ENCODE data around the gene TMX3.

TMX3 gene, protein sequence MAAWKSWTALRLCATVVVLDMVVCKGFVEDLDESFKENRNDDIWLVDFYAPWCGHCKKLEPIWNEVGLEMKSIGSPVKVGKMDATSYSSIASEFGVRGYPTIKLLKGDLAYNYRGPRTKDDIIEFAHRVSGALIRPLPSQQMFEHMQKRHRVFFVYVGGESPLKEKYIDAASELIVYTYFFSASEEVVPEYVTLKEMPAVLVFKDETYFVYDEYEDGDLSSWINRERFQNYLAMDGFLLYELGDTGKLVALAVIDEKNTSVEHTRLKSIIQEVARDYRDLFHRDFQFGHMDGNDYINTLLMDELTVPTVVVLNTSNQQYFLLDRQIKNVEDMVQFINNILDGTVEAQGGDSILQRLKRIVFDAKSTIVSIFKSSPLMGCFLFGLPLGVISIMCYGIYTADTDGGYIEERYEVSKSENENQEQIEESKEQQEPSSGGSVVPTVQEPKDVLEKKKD

DNA sequence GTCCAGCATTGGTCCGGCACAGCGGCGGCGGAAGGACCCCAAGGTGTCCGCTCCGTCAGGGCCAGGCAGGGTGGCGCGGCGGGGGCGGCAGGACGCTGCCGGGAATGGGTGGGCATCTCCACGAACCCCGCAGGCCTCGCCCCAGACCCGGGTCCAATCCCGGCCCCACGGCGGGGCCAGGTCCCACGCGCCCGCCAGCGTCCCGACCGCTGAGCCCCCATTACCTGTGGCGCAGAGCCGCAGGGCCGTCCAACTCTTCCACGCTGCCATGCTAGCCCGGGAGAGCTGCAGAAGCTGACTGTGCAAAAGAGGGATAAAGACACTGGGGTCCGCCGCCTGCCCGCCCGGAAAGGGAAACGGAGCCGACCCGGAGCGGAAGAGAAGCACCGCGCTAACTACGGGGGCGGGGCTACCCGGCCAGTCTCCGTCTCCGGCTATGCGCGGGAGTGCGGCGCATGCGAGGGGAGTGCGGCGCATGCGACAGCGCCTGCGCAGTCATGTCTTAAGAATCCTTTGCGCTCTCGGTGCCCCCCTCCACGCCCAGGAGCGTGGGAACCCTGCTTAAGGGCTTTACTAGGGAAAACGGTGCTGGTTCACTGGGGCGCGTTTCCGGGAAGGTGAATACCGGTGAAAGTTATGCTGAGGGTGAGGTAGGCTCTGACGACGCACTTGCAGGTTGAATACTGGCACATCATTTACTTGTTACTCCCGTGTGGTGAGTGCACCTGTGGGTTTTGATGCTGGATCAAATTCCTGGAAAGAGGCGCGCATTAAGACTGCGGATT lies at the start of gene TMX3:
TMX3 (minus strand) TSS at position 397 of the 785 bp plus-strand sequence; CDS start at position 270, 127 bp downstream.
- peak; percentile 84 to 87 for DNase-seq (ENCODE audit: low read depth in 2 of 2)

DNA sequence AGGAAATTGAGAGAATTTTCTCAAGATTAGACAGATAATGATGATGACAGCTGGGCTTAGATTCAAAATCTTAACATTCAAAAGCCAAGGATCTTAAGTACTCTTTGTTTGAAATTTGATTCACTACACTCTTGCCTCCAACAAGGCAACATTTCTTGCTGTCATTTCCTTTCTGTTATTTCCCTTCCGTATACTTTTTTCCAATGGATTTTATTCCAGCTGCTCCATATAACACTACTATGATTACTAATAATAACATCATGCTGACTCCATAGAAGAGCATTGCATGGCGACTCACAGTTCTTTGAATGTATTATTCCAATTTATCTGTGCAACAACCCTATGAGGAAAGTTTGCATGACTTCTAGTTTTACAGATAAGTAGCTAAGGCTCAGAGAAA lies 49.1 kb upstream of the TMX3 start:
- DNase-seq (ENCODE audit: low read depth in 2 of 2), result no peak

DNA sequence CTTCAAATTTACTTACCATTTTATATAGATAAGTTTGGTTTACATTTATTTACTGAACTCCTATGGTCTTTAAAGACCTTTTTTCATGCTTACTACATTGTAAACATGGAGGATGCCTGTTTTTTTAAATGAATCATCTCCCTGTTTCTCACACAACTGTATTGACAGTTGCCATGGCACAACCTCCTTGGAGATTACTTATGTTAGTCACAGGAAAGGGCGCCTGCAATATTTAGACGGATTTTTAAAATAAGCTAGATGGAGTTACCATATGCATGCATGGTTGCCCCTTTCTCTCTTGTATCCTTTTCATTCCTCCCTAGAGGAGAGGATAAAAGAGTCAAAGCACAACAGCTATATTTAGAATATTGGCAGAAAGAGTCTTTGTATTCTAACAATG lies 48.2 kb upstream of the TMX3 start:
- no peak for DNase-seq (ENCODE audit: low read depth in 2 of 2)

DNA sequence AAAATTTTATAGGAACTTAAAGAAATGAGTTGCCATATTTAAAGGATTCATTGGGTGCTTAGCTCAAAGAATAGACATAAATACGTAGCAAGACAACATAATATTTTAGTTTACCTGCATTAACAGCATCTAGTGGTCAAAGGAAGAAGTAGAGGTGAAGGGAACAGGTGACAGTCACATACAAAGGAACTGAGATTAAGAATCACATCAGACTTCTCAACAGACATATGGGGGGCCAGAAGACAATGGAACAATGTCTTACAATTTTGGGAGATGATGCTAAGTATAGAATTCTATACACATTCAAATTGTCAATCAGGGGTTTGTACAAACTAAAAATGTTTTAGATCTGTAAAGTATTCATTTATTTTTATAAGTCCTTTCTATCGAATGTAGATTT lies 44.4 kb upstream of the TMX3 start:
- no peak for DNase-seq (ENCODE audit: low read depth in 2 of 2)

DNA sequence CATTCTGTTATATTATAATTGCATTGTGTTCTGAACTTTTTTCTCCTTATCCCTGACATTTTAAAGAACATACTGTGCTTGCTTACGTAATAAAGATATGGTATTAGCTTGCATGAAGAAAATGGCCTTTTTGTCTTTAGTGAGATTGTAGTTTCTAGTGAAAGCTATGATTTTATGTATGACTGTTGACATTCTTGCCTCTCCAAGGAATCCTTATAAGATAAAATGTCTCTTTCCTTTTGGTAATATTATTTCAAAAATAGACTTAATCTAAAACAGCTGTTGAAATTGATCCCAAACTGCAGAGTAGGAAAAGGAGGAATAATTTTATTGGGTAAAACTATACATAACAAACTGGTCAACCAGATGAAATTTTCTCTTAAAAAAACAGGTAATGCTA lies 42.2 kb upstream of the TMX3 start:
- DNase-seq (ENCODE audit: low read depth in 2 of 2), result no peak

DNA sequence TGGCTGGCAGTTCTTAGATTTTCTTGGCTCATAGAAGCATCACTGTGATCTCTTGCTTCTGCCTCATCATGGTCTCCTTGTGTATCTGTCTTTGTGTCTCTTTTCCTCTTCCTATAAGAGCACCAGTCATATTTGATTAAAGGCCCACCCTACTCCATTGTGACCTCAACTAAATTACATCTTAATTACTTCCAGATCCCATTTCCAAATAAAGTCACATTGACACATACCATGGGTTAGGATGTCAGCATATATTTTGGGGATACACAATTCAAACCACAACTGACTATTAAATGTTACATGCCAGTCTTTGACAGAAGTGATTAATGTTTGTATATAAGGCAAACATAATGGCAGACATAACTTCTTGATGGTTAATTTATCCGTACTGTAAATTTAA lies 27.3 kb upstream of the TMX3 start:
- DNase-seq (ENCODE audit: low read depth in 2 of 2), result no peak

DNA sequence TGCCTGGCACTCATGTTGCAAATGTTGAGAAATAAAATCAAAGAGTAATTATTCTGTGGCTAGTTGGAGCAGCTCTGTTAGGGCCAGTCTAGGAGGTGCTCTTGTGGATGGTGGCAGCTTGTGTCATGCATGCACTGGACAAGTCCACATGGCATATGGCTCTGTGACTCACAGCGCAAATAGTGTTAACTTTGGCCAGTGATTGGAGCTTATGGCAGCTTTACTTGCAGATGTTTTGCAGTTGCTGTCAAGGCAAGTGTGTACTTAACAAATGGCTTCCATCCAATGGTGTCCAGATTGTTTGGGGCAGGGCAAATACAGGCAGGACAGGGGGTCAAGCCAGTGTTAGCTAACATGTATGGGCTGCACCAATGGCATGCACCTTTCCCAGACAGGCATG lies 26.1 kb upstream of the TMX3 start:
- no peak for DNase-seq (ENCODE audit: low read depth in 2 of 2)

DNA sequence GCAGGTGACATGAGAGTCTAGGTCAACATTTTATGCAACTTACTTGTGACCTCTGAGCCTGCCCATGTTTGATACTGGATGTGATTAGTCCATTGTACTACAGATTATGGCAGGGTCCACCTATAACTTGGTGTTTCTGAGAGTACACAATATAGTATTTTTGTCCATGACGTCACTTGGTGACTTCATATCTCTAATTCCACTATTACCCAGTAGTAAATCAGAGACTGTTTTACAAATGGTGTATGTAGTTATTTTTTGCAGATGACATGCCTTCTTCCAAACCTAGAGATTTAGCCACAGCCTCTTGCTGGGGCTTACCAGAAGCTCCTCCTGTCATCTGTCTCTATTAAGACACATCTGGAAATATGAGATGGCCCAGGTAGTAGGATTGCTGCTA lies 24.6 kb upstream of the TMX3 start:
- no peak for DNase-seq (ENCODE audit: low read depth in 2 of 2)

DNA sequence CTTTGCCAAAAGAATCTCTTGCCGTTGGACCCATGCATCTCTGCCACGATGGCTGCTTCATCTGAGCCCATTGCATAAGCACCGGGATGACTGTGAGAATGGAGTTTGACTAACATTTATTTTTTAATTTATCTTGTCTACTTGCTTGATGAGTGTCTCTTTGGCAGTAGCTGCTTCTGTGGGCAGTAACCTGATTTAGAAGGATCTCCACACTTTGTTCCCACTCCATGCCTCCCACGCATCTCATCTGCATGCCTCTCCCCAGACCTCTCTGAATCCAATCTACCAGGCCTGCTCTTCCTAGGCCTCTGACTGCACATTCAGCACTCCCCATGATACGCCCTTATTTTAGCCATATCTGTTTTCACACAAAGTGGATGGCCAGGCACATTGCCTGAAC lies 23.7 kb upstream of the TMX3 start:
- DNase-seq (ENCODE audit: low read depth in 2 of 2), result no peak

DNA sequence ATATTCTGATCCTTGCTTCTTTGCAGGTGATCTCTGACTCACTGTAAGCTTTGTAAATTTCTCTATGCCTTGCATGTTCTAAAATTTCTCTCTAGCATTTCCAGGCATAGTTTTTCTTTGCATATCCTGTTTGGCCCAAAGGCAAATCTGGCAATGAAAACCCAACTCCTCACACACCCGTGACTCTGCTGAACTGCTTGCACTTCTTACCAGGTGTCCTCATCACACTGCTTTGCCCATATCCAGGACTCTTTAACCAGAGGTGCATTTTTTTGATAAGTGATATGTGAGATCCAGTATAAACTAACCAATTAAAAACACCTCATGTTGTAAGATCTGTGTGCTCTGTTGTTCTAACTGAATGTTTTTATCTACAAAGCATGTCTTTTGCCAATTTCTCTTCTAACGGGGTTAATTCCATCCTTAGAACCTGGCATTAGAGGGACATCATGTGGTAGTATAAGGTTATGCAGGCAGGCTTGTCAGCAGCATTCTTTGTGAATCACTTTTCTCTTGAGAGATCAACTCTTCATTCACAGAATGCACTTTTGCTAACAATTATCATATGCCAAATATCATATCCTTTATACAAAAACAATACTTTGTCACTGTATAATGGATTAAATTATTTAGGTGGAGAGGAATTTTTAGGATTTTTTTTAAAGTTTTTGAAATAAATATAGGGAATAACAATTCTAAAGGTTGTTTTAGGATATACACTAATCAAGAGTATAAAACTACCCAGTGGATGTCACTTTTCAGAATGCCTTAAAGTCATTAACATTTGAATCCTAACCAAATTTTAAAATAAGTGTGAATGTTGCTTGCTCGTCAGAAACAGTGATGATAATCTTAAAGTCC lies 20.8 kb upstream of the TMX3 start:
- DNase-seq (ENCODE audit: low read depth in 2 of 2), result no peak

DNA sequence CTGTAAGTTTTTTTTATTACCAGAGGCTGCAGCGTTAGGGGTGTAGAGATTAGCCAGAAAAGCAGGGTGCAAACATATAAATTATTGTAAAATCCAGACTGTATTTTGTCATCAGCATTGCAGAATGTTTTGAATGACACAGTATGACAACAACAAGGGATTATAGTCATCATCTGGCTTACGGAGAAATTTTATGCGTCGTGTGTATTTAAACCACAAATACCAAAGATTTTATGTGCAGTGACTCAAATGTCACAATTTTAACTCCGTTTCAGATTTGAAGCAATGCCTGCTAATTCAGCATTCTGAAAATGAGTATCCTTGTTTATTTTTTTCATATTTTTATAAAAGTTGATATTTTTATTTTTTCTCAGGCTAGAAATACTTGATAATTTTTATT lies 19.4 kb upstream of the TMX3 start:
- DNase-seq (ENCODE audit: low read depth in 2 of 2), result no peak

DNA sequence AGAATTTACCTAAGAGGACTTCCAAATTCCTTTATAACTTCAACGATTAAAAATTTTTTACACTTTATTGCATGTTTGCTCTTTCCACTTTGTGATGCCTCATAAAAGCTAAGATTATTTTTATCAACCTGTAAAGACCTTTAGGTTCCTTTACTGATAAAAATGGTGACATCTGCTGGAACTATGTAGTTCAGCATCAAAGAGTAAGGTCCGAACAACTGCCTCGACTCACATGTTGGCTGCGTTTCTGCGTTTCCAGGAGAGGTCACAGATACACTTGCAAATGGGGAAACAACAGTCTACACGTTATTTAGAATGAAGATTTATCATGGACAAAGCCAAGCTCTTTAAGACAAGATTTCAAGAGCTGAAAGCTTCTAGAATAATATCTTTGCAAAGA lies 18.8 kb upstream of the TMX3 start:
- DNase-seq (ENCODE audit: low read depth in 2 of 2), result no peak

DNA sequence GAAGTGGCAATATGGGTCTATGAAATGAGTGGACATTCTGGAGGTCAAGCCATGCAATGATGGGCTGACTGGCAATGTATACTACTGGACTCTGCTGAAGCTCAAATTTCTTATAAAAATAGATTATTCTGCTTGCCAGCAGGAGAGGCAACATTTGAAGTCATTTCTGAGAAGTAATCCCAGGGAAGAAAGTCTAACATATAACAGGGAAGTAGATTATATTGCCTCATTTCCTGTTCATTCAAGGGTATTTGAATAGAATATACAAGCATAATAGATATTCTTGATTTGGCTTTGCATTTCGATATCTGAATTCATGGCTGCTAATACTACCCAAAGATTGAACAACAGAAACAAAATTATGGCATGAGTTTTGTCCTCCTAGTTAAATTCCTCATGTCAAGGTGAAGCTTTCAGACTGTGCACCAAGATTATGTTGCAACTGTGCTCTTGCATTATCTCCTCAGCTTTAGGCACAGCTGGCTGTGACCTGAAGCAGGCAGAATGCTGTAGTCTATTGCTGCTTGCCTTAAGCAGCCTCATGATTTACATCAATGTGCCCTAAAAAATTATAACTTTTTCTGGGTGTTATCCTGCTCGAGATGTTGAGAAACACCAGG lies 13.3 kb upstream of the TMX3 start:
- no peak for DNase-seq (ENCODE audit: low read depth in 2 of 2)

DNA sequence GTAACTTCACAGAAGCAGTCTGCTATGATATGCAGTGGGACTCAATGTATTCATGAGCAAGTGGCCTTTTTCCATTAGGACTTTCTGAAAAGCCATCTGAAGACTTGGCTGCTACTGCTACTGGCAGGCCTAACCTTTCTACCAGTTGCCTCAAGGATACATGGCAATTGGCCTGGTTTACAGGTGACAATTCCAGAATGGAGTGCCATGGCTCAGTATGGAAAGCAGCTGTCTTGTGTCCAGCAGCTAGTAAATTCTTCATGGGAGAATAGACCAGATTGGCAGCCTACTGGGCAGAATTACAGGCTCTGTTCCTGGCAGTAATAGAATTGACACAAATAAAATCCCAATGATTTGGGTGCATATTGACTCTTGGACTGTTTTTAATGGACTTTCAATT lies 12.6 kb upstream of the TMX3 start:
- DNase-seq (ENCODE audit: low read depth in 2 of 2), result no peak

DNA sequence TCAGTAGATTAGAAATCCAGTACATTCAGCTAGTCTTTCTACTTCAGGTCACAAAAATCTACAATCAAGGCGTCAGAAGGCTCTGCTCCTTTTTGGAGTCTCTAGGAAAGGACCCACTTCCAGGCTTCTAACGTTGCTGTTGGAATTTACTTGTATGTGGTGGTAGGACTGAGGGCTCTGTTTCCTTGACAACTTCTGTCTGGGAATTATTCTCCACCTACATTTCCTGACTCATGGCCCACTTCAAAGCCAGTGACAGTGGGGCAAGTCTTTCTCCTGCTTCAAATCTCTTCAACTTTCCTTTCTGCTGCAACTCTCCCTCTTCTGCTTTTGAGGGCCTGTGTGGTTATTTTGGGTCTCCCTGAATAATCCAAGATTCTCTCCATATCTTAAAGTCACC lies 10.4 kb upstream of the TMX3 start:
- DNase-seq (ENCODE audit: low read depth in 2 of 2), result no peak

DNA sequence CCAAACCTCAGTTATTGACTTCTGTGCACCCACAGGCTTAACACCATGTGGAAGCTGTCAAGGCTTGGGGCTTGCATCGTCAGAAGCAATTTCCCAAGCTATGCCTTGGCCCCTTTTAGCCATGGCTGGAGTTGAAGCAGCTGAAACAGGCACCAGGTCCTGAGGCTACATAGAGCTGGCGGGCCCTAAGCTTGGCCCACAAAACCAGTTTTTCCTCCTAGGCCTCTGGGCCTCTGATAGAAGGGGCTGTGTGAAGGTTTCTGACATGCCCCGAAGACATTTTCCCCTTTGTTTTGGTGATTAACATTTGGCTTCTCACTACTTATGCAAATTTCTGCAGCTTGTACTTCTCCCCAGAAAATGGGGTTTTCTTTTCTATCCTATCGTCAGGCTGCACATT lies 9.1 kb upstream of the TMX3 start:
- no peak for DNase-seq (ENCODE audit: low read depth in 2 of 2)

DNA sequence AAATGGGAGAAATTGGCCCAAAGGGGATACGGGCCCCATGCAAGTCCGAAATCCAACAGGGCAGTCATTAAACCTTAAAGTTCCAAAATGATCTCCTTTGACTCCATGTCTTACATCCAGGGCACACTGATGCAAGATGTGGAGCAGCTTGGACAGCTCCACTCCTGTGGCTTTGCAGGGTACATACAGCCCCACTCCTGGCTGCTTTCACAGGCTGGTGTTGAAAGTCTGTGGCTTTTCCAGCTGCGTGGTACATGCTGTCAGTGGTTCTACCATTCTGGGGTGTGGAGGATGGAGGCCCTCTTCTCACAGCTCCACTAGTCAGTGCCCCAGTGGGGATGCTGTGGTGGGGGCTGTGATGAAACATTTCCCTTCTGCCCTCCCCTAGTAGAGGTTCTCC lies 8.6 kb upstream of the TMX3 start:
- DNase-seq (ENCODE audit: low read depth in 2 of 2), result no peak

DNA sequence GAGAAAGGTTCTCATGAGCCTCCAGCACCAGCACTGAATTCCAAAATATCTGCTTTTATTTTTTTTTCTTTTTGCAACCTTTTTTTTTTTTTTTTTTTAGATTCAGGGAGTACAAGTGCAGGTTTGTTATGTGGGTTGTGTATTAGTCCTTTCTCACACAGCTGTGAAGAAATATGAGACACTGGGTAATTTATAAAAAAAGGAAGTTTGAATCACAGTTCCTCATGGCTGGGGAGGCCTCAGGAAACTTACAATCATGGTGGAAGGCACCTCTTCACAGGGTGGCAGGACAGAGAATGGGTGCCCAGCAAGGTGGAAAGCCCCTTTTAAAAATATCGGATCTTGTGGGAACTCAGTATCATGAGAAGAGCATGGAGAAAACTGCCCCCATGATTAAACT lies 7.9 kb upstream of the TMX3 start:
- DNase-seq (ENCODE audit: low read depth in 2 of 2), result no peak

DNA sequence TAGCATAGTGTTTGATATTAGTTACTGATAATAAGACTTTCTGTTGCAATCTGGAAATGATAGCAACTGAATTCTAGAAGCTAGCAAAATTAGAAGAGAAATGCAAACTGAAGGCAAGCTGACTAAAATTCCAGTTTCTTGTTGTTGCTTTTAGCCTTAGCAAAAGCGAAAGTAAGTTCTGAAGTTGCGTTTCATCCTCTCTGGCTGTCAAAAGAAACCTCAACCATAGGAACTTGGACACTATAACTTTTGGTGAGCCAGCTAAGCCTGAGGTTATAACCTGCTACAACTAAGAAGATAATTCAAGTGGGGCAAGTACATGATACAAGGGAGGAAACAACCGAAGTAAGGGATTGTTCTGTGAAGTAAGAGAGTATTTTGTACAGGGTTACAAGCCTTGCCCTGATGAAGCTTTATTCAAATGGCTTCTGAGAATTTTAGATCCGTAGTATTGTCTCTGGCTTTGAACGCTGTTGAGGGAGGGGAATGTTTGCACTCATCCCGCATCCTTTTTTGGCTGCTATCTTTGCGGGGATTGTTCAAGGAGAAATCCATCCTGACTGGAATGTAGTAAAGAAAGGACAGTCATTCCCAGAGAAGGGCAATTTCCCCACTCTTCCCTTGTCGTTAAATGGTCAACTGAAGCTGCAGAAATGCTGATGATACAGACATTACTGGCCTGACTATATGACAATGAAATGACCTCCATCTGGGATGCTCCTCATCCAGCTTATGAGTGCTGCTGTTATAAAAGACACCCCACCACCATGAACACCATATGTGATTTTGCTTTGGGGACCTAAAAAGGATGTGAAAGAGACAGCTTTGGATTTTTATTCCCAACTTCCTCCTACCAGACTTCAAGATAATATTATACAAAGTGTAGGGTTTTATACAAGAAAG lies 7.0 kb upstream of the TMX3 start:
- DNase-seq (ENCODE audit: low read depth in 2 of 2), result no peak

DNA sequence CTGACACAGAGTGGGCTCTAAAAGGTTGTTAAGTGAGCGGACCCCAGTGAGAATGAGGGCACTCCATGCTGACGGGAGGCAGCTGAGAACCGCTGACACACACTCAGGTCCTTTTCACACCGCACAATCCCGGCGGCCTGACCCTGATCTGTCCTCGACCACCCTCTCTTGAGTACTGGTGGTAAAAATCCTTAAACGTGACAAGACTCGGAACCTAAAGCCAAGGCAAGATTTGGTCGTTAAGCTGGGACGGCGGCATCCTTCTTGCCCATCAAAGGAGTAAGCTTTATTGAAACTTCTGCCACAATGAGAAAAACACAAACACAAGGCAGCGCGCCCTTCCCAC lies 569 bp downstream of the TMX3 start:
- no peak for DNase-seq (ENCODE audit: low read depth in 2 of 2)

DNA sequence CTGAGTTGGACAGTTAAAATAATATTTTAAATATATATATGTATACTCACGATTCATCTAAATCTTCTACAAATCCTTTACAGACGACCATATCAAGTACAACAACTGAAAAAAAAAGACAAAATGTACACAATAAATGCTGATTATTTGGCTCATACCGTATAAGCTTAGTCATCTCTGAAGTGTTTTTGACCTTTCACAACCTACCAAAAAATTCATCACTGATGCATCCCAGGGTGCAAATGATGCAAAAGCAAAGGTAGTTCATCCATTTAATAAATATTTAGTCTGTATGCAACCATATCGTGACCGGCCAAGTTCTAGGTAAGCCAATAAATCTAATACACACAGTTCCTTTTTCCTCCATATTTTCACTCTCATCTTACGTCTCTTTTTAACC lies 1.1 kb downstream of the TMX3 start:
- no peak for DNase-seq (ENCODE audit: low read depth in 2 of 2)

Measured in stimulated activated CD4-positive, alpha-beta T cell treated with anti-CD3 and anti-CD28 coated beads, Interleukin-1b, Interleukin-23, amount 100 ng/mL, for 4 hours (primary cell).